HFFc6 (cell line): ENCODE results near the gene ARID5B. TPM values are rescaled to one million over a fixed set of nuclear protein-coding genes. Genes with fewer than 3 reads are reported as not detected.

Experiments
- DNase-seq: peaks from one replicate; pipeline ENCODE4 v3.0.0-alpha.2; 2018
- H3K27ac Mint-ChIP-seq: 2 replicates; pipeline ENCODE4 v1.8.0; 2020; ENCODE audit warnings: mild to moderate bottlenecking, mixed read lengths
- H3K27me3 Mint-ChIP-seq: 2 replicates; pipeline ENCODE4 v1.8.0; 2021; ENCODE audit warnings: mild to moderate bottlenecking, moderate library complexity, mixed read lengths; ENCODE audit not compliant: insufficient read depth
- H3K36me3 Mint-ChIP-seq: 2 replicates; pipeline ENCODE4 v1.8.0; 2021; ENCODE audit warnings: low read depth, mixed read lengths
- H3K4me1 Mint-ChIP-seq: 2 replicates; pipeline ENCODE4 v1.8.0; 2020; ENCODE audit warnings: low read depth, mixed read lengths
- H3K4me3 Mint-ChIP-seq: 2 replicates; pipeline ENCODE4 v1.8.0; 2020; ENCODE audit warnings: mild to moderate bottlenecking, moderate library complexity, mixed read lengths
- H3K9me3 Mint-ChIP-seq: 2 replicates; pipeline ENCODE4 v1.8.0; 2020; ENCODE audit warnings: mild to moderate bottlenecking, mixed read lengths
- total RNA-seq, 6 experiments: library from RNA; stranded (reverse); fragmentation: NEBNext Ultra II Directional; extraction: Animal tissue kit (Norgen Biotek cat#: 25700); gene quantifications; 2 replicates in 1 of 6; 3 replicates in 5 of 6; pipeline ENCODE4 v1.2.3, GENCODE V29; 2021
- TF ChIP-seq, protein P1 (sequence below): fragments of 200-600 bp; sonication (generic); IDR thresholded peaks from 2 replicates; pipeline ENCODE4 v1.5.0; 2021; ENCODE audit warnings: antibody characterized with exemption, mild to moderate bottlenecking

Gene ARID5B
- total RNA-seq, 6 experiments from 2014 or later, result 102 to 142 (median 131) TPM

DNA sequence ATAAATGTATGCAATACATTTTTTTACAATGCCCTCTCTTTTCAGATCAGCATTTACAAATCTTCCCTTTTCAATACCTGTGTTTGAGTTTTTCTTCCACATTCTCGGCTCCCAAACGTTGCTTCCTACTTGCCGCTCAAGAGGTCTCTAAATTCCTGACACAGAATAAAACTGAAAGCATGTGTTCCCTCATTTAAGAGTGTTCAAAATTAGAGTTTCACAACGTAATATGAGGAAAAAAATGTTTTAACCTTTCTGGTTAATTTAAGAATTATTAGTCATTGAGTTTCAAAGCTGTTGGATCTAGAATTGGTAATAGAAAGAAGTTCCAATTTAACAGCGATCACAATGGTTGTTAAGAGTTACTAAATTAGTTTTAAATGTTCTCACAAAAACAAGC, 100.4 kb downstream of the ARID5B start:
- Mint-ChIP-seq H3K4me3 (no peak overlapping the region), H3K4me1 (peaks cover 29% of the 10 kb centered on the region), H3K9me3 (no peaks in the 10 kb centered on the region), H3K27ac (no peak overlapping the region), H3K36me3 (peaks cover 81% of the 10 kb centered on the region), H3K27me3 (peaks cover 4% of the 10 kb centered on the region)
- no peak for DNase-seq
- TF ChIP-seq, protein P1, sequence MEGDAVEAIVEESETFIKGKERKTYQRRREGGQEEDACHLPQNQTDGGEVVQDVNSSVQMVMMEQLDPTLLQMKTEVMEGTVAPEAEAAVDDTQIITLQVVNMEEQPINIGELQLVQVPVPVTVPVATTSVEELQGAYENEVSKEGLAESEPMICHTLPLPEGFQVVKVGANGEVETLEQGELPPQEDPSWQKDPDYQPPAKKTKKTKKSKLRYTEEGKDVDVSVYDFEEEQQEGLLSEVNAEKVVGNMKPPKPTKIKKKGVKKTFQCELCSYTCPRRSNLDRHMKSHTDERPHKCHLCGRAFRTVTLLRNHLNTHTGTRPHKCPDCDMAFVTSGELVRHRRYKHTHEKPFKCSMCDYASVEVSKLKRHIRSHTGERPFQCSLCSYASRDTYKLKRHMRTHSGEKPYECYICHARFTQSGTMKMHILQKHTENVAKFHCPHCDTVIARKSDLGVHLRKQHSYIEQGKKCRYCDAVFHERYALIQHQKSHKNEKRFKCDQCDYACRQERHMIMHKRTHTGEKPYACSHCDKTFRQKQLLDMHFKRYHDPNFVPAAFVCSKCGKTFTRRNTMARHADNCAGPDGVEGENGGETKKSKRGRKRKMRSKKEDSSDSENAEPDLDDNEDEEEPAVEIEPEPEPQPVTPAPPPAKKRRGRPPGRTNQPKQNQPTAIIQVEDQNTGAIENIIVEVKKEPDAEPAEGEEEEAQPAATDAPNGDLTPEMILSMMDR, result no peak

DNA sequence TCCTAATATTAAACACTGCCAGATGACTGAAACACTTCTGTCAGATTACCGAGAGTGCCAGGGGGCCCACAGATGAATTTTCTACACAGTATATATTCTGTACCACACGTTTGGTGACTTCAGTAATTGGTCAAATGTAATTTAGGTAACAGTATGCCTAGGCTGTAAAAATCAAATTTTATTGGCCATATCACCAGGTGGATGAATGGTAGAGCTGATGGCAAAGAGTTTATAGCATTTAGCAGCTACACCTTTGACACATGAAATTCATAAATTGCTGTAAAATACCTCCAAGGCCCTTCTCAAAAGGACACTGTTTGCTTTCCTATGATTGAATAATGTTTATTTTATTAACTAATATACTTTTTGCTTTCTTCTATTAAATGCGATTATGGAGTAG, 101.3 kb downstream of the ARID5B start:
- no peak for DNase-seq
- peaks cover 29% of the 10 kb centered on the region for H3K4me1 Mint-ChIP-seq
- peaks cover 5% of the 10 kb centered on the region for H3K27me3 Mint-ChIP-seq
- H3K27ac Mint-ChIP-seq, result no peak overlapping the region
- no peak overlapping the region for H3K4me3 Mint-ChIP-seq
- H3K9me3 Mint-ChIP-seq, result no peaks in the 10 kb centered on the region
- TF ChIP-seq, protein P1, result no peak
- peaks cover 81% of the 10 kb centered on the region for H3K36me3 Mint-ChIP-seq

DNA sequence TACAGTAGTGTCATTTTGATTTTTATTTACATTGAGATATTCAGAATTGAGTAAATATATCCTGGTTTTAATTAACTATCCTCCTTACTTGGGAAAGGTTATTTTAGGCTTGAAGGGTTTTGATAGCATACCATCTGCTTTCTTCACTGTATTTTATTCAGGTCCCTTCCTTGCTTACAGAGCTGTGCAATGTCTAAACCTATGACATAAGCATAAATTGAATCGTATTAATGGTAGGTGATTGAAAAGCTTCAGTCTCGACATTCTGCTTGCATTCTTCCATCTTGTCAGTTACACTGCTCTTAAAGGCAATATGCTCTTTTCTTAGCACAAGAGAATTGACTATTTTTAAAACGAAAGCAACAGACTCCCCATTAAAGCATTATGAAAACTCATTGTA, 102.5 kb downstream of the ARID5B start:
- Mint-ChIP-seq H3K36me3 (peaks cover 81% of the 10 kb centered on the region), H3K27ac (no peak overlapping the region), H3K27me3 (peaks cover 6% of the 10 kb centered on the region), H3K4me3 (no peak overlapping the region), H3K9me3 (no peaks in the 10 kb centered on the region), H3K4me1 (peaks cover 34% of the 10 kb centered on the region)
- no peak for DNase-seq
- TF ChIP-seq, protein P1, result no peak

DNA sequence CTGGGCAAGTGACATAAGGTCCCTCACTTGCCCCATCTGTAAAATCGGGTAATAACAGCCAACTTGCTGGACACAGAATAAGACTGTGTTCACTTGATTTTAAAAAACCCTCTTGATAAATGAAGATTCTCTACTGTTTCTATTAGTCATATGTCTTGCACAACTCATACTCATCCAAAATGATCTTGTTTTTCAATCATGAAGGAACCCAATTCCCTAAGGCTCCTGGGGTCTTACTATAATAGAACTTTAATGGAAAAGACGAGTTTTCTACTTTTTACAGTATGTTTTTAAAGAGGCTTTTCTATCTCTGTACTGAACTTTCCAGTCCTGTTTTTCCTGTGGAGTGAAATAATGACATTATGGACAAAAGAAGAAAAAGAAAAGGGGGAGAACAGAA, 103.8 kb downstream of the ARID5B start:
- no peak overlapping the region for H3K4me3 Mint-ChIP-seq
- peak overlapping the region; percentile 14; the same call in 1 of the 2 replicates for H3K27ac Mint-ChIP-seq
- H3K4me1 Mint-ChIP-seq, result peaks cover 39% of the 10 kb centered on the region
- H3K36me3 Mint-ChIP-seq, result peaks cover 79% of the 10 kb centered on the region
- H3K9me3 Mint-ChIP-seq, result no peaks in the 10 kb centered on the region
- DNase-seq, result no peak
- TF ChIP-seq, protein P1, result no peak
- peaks cover 2% of the 10 kb centered on the region; the same call in 1 of the 2 replicates for H3K27me3 Mint-ChIP-seq

DNA sequence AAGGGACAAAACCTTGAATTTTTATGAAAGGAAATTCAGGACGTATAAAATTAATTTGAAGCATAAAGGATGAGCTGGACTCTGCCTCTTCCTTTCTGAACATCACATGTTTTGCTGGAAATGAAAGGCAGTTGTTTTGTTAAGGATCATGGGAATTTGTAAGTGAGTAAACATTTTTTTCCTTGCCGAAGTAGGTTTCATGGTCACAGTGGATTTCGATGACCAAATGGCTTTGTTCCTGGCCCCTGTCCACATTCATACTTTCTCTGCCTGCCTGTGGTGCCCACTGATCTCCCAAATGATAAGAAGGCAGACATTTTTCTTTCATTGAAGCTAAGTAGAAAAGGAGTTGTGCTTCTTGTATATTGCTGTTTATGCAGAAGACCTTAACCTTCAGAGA, 104.2 kb downstream of the ARID5B start:
- no peak for DNase-seq
- peak overlapping the region; percentile 14; the same call in 1 of the 2 replicates for H3K27ac Mint-ChIP-seq
- H3K4me3 Mint-ChIP-seq, result no peak overlapping the region

More for the DNA sequence above, 104.2 kb downstream of the ARID5B start:
- H3K27me3 Mint-ChIP-seq, result peaks cover 2% of the 10 kb centered on the region; the same call in 1 of the 2 replicates
- no peaks in the 10 kb centered on the region for H3K9me3 Mint-ChIP-seq
- TF ChIP-seq, protein P1, result no peak
- H3K36me3 Mint-ChIP-seq, result peaks cover 76% of the 10 kb centered on the region
- H3K4me1 Mint-ChIP-seq, result peaks cover 39% of the 10 kb centered on the region
